OCI-LY7 (cell line): ENCODE data around the gene GOSR1.
"Not testable (repeated sequence)": the region's sequence is repeated elsewhere in the genome, so short reads cannot be mapped to it uniquely, and the experiment has no call there.

Experiments used
- EZH2phosphoT487 ChIP-seq: fragments of 200-600 bp; sonication (generic); IDR thresholded peaks from 2 replicates; pipeline ENCODE4 v1.6.1; 2018; ENCODE audit warnings: low read depth, borderline replicate concordance, mild to moderate bottlenecking, mixed run types, antibody characterized with exemption, low read length, moderate library complexity, mixed read lengths
- TF ChIP-seq, protein P1 (sequence below): fragments of 200-600 bp; sonication (generic); conservative IDR thresholded peaks from 2 replicates; pipeline ENCODE4 v1.5.1; 2014; ENCODE audit warnings: mild to moderate bottlenecking, antibody characterized with exemption, low read length, moderate library complexity, mixed read lengths

DNA sequence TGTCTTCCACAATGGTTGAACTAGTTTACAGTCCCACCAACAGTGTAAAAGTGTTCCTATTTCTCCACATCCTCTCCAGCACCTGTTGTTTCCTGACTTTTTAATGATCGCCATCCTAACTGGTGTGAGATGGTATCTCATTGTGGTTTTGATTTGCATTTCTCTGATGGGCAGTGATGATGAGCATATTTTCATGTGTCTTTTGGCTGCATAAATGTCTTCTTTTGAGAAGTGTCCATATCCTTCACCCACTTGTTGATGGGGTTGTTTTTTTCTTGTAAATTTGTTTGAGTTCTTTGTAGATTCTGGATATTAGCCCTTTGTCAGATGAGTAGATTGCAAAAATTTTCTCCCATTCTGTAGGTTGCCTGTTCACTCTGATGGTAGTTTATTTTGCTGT is 84.6 kb downstream of the GOSR1 start:
- TF ChIP-seq, protein P1, sequence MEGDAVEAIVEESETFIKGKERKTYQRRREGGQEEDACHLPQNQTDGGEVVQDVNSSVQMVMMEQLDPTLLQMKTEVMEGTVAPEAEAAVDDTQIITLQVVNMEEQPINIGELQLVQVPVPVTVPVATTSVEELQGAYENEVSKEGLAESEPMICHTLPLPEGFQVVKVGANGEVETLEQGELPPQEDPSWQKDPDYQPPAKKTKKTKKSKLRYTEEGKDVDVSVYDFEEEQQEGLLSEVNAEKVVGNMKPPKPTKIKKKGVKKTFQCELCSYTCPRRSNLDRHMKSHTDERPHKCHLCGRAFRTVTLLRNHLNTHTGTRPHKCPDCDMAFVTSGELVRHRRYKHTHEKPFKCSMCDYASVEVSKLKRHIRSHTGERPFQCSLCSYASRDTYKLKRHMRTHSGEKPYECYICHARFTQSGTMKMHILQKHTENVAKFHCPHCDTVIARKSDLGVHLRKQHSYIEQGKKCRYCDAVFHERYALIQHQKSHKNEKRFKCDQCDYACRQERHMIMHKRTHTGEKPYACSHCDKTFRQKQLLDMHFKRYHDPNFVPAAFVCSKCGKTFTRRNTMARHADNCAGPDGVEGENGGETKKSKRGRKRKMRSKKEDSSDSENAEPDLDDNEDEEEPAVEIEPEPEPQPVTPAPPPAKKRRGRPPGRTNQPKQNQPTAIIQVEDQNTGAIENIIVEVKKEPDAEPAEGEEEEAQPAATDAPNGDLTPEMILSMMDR, result not testable (repeated sequence)
- TF ChIP-seq EZH2phosphoT487, result not testable (repeated sequence)
